HG02642 (cell line): ENCODE data around the gene PLA2G2C.

ENCODE experiments used
- ATAC-seq: cut with Tn5 transposase; IDR thresholded peaks from one replicate; pipeline ENCODE4 v1.9.1; 2021; ENCODE audit warnings: mild to moderate bottlenecking; ENCODE audit not compliant: unreplicated experiment, poor library complexity

The PLA2G2C gene

DNA sequence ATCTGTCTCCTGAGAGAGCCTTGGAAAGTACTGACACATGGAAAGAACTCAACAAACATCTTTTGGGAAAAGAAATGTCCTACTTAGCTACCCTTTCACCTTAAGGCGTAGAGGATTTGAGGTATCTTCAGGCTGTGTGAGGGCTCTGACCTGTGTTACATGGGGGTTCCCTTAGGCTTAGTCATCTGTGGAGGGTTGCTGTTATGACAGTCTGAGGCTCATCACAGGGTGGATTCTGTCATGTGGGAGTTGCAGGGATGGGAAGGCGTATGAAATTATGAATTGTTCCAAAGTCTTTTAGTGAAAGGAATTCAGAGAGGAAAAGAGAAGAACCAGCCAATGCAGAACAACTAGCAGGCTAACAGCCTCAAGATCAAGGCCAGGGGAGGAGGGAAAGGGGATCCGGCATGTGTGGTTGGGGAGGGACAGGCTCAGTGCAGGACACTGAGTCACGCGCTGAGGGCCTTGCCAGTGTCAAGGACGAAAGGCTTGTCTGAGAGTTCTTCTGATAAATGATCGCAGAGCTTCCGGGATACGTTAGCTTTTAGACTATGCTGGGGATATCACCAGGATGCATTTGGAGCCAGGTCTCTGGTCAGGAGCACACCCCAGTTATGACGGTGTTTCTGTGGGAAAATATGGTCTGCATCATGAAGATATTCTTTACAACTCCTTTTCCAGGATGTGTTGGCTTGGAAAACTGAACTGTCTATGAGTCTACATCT, 24.6 kb upstream of the PLA2G2C start:
- ATAC-seq, result no peak

DNA sequence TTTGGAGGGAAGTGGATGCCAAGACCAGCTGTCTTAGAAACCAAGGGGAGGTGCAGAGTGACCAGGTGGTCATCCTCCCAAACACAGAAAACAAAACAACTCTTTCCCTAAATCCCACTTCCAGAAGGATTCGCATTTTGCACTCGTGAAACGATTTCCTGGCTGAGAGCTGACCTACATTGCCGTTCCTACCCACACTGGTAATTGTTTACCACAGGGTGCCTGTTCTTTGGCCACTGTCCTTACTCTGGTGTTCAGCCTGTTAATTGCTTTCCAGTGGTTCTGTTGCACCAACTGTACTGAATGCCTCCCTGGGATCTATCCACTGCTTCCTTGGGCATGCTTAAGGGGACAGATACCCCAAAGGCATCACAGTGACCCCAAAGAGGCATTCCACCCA, 23.2 kb upstream of the PLA2G2C start:
- ATAC-seq, result no peak

DNA sequence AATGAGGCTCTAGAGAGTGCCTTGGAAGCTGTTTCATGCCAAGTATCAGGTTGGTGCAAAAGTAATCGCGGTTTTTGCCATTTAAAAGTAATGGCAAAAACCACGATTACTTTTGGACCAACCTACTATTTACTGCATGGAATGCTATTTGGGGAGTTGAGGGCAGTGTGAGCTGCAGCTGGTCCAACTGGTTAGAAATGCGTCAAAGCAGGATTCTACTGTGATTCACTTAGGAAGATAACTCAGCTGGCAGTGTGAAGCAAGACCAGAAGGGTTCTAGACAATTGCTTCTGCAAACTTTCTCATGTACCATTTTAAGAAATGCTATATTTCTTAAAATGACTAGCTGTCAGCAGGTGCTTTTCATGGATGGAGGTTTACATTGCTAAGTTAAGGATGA, 21.2 kb upstream of the PLA2G2C start:
- no peak for ATAC-seq

DNA sequence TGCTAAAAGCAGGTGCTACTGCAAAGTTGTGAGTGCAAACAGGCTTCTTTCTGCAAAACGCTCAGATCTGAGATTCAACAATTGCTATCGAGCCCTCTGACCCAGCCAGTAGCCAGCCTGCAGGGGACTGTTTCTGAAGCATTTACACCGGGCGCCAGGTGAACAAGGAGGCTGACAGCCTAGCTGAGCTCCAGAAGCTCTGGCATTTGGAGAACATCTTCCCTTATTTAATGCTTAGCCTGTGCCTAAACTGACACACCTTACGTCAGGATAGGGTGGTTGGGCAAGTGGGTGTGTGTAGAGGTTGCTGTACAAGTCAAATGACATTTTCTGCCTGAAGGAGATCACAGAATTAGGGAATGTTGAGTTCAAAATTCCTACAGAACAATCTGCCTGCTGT, 15.8 kb upstream of the PLA2G2C start:
- ATAC-seq, result no peak

DNA sequence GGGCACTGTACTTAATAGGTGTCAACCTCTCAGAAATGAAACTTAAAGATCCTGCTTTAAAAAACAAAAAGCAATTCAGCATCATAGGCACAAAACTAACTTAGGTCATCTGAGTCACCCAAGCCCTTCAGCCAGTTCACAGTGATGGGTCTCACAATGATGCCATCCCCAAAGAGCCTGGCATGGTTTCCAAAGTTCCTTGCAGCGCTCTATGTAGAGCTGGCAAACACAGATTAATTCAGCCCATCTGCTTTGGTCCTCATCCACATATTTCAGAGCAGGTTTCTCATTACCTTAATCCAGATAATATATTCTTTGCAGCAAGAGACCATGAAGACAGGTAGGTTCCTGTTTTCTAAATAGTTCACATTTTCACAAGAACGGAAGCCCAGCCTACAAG, 14.6 kb upstream of the PLA2G2C start:
- no peak for ATAC-seq

DNA sequence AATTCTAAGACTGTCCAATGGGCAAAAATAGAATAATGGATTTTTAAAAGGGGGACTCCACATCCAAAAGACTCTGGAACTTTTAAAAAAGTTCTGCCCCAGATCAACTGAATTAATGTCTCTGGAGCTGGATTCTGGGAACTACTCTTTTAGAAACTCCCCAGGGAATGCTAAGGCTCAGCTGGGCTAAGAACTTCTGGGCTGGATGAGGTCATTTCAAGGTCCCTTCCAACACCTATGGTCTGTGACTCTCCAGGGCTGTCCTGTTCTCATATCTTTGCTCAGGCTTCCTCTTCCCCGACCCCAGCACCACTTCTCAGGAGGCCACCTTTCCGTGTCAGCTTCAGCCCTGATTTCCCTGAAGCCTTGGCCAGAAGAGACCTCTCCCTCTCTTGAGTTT, 13.5 kb upstream of the PLA2G2C start:
- ATAC-seq, result no peak

DNA sequence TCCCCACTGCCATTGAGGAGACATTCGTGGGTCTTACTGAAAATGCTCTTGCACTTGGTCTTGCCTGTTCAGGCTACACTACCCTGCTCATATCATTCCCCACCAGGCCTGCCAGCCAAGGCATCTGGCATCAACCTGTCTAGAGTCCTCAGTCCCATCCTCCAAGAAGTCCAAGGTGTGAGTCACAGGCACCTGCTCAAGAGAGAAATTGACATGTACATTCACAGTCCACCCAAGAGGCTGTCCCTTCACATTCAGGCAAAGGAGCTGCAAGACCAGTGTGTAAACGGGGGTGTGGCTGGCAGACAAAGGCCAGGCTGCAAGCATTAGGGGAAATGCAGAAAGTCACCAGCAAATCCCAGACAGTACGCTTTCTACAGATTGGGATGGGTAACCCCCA, 13.1 kb upstream of the PLA2G2C start:
- ATAC-seq, result no peak

DNA sequence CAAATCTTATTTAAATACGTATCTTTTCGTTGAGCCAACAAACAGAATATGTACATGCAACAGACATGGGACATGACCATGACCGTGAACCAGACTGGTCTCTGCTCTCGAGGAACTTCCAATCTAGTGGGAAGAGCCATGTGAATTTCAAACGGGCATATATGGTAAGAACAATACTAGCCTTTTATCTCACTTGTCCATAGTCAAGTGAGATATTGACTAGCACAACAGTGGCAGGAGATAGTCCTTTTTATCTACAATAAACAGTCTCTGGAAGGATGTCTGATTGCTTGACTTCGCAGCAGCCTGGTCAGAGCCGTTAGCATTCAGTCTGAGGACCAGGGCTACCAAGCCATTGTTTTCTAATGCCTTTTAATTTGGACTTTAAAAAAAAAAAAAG, 12.6 kb upstream of the PLA2G2C start:
- no peak for ATAC-seq

DNA sequence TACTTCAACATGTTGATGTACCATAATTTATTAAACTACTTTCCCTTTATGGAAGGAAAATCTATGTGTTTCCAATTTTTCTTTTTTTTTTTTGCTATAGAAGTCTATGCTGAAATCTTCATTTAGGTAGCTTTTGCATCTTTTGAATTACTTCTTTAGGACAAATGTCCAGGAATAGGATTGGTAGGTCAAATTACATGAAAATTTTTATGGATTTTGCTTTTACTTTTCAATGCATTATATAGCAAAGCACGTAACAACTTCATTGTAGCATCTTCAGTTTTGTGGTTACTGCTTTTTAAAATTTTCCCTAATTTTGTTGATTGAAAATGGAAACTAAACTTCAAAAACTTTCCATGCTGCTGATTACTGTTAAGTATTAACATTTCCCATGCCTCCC, 12.0 kb upstream of the PLA2G2C start:
- ATAC-seq, result no peak

DNA sequence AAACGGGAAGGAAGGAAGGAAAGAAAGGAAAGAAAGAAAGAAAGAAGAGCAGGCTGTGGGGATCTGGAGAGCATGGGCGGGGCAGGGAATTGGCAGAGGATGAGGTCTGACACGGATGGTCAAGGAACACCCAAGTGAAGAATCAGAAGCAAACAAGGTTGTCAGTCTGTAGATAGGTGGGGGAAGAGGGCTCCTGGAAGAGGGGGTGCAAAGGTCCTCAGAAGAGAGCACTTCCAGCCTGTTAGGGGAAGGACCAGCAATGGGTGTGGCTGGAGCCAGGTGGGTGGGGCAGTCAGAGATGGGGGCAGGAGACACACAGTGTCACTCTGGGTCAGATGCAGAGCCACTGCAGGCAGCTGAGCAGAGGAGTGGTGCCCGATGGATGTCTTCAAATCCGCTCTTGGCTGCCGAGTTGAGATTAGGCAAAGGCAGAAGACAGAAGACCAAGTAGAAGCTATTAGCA, 11.0 kb upstream of the PLA2G2C start:
- no peak for ATAC-seq

DNA sequence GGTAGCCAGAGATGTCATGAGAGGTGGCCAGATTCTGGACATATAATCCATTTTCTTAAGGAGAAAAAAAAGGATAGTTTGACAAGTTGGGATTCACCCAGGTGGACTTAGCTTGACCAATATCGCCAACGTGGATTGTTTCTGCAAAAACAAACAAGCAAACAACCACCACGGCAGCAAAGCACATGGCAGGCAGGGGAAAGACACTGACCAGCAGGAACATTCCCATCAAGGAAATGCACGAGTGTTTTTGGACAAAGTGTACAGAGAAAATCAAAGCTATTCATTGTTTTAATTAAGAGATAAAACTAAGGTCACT, 9.1 kb upstream of the PLA2G2C start:
- no peak for ATAC-seq

DNA sequence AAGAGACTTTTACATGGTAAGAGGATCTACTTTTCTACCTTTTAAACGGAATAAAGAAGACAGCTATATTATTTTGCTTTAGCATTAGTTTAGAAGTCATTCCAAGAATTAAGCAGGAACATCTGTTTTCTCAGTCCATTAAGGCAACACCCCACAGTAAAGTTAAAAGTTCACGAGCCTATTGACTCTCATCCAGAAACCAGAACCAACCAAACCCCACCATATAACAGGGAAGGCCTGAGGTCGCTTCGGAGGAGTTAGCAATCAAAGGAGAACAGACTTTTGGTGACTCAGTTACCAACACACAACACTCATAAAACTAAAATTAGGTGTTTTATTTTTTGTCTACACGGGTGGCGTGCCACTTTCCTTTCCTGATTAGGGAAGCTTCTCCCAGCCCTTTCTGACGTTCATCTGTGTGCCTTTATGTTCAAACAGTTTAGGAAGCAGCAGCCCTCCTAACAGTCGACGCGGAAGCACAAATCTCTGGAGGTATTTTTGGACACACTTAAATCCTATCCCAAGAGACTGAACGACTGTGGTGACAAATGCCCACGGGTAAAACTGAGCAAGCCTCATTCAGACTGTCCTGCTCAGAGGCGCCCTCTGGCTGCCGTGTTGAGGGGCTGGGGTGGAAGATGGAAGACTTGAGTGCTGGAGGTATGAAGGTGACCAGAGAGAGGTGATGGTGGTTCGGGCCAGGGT, 8.6 kb upstream of the PLA2G2C start:
- no peak for ATAC-seq

DNA sequence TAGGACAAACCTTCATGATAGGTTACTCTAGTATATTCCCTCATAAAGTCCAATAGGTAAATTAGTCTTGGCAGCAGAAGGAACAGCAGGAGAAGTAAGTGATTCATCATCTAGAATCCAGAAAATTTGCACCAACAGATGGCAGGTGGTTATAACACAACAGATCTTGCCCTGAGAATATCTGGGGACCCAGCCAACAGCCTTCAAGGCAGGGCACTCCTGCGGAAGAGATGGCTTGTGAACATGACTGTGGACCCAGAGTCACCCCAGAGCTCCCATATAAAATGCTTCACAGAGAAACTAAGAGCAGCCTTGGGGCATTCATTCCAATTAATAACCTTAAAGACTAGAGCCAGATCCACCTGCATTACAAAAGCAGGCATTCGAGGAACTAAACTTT, 7.9 kb upstream of the PLA2G2C start:
- no peak for ATAC-seq

DNA sequence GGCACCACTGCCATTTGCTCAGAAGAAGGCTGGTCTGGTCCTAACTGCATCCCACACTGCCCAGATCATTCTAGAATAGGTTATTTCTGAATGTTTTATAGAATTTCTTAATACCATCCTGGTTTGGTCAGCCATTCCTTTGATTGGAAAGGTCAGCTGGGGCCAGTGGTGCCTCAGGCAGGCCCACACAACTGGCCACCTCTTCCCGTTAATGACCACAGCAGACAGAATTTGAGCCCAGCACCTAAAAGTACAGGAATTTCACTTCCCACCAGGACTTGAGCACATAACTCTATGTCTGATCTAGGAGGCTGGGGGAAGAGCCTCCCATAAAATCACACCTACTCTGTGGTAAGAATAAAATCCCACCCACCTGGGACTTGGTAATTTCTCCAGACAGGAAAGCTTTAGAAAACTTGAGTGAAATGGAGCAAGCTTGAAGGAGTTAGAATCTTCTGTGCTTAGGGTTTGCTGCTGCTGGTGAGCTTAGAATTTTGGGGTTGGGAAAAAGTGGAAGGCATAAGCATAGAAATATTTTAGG, 6.6 kb upstream of the PLA2G2C start:
- no peak for ATAC-seq

DNA sequence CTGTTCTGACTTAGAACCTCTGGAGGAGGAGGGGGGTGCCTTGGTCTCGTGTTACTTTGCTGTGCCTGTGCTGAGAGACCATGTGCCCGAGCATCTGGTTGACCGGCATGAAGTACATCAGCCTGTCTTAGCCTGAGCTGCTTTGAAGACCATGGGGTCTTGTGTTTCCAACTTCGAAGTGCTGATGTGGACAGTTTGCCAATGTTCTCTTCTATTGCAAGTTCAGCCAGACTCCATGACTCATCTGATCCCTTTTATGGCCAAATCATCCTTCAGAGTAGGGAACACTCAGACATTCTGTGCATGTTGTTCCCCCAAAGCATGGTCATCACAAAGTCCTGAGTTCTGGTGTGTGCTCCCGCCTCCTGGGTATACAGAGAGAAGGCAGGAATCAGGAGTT, 6.0 kb upstream of the PLA2G2C start:
- no peak for ATAC-seq

DNA sequence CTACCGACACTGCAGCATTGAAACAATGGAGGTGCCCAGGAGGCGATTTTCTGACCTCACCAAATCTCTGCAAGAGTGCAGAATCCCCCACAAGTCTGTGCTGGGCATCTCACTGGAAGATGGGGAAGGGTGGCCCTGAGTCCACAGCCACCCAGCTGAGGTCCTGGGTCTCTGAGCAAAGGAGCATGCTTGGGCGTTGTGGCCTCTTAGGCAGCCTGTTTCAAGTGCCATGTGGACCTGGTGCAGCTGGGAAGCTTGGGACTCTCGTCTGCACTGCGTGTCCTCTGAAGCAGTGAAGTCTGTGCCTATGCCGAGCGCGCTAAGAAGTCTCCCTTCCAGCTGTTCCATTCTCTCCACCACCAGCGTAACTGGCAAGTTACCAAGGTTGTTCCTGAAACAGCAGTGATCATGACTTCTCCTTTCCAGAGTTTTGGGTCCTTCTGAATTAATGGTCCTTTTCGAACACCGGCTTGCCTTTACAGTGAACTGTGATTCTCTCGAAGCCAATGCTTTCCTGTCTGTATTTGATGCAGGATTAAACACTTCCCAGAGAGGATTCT, 5.0 kb upstream of the PLA2G2C start:
- no peak for ATAC-seq

DNA sequence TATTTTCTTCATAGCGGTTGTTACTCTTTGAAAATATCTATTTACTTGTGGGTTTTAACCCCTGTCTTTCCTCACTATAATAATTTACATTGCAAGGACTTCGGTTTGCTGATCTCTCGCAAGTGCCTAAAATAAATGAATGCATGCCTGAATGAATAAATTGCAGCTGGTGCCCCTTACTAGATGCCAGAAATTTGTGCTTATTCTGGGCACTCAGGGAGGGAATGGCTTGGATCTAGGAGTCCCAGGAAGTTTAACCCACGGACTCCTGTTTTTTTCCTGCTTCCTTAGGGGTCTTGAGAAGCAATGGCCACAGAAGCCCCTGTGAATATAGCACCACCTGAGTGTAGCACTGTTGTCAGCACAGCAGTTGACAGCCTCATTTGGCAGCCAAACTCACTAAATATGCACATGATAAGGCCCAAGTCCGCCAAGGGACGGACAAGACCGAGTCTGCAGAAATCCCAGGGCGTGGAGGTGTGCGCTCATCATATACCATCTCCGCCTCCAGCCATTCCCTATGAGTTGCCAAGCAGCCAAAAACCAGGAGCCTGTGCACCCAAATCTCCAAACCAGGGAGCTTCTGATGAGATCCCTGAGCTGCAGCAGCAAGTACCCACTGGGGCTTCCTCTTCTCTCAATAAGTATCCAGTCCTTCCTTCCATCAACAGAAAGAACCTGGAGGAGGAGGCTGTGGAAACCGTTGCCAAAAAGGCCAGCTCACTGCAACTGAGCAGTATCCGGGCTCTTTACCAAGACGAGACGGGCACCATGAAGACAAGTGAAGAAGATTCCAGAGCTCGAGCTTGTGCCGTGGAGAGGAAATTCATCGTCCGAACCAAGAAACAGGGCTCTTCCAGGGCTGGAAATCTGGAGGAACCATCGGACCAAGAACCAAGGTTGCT, 4.2 kb upstream of the PLA2G2C start:
- no peak for ATAC-seq

DNA sequence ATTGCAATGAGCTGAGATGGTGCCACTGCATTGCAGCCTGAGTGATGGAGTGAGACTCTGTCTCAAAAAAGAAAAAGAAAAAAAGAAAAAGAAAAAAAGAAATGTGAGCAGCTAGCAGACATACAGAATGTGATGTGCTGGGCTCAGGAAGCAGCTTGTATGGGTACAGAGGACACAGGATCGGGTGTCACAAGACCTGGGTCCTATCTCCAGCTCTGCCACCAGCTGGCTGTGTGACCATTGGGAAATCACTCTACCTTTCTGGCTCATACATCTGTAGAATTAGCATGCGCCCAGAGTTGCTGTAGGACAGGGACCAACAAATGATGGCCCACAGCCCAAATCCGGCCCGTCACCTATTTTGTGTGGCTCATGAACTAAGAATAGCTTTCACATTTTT, 3.3 kb upstream of the PLA2G2C start:
- ATAC-seq, result no peak

DNA sequence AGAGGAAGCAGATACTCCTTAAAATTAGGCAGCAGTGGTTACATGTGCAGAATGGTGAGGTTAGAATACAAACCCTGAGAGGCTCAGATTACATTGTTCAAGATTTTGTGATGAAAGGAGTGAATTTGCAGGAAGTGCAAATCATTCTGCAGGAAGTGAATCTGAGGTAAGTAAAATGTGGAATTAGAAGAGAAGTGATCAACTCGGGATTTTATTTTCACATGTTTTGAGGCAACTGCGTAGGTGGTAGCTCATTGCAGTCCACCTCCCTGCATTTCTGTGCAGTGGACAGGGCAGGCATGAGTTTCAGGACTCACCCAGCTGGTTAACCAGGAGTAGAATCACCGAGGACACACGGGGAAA, 2.1 kb upstream of the PLA2G2C start:
- ATAC-seq, result no peak

DNA sequence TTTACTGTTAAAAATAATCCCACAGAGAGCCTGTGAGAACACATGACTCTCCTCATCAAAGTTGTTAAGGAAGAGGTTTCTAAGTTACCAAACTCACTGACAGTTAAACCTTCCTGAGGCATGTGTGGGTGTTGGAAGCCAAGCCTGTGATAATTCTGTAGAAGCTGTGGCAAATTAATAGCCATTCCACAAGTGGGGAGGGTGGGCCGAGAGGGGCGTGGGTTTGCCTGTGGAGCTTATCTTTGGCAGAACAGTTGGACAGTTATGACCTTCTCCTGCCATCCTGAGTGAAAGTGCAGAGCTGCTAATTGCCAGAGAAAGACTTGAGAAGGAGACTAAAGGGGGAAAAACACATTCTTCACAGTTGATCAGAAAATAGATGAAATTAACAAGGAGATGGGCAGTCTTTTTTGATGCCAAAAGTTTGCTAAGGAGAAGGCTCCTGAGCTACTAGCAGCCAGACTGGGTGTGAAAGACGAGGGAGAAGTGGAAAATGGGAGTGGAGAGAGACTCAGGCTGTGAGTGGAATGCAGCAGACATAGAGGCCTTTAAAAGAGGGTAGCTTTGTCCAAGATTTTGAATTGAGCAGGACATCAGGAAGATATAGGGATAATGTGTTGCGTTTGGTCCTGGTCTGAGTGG, 1.6 kb upstream of the PLA2G2C start:
- no peak for ATAC-seq
